ACC112 (cell line): ENCODE data around the gene C18orf63.

Experiments used
- H2AFZ ChIP-seq: fragments of 200-600 bp; sonication (generic); one replicate; pipeline ENCODE4 v1.6.0; 2017; ENCODE audit warnings: antibody characterized with exemption, low read length; ENCODE audit not compliant: unreplicated experiment
- H3K27ac ChIP-seq: fragments of 200-600 bp; sonication (generic); 2 replicates; pipeline ENCODE4 v1.5.1; 2014; ENCODE audit warnings: low read depth, mild to moderate bottlenecking, antibody characterized with exemption, low read length, moderate library complexity
- H3K27me3 ChIP-seq: fragments of 200-600 bp; sonication (generic); 2 replicates; pipeline ENCODE4 v1.6.1; 2014; ENCODE audit warnings: mild to moderate bottlenecking, antibody characterized with exemption, low read length, moderate library complexity, mixed read lengths; ENCODE audit not compliant: insufficient read depth
- H3K36me3 ChIP-seq: fragments of 200-600 bp; sonication (generic); 2 replicates; pipeline ENCODE4 v1.6.1; 2016; ENCODE audit warnings: mild to moderate bottlenecking, antibody characterized with exemption, low read length, moderate library complexity, mixed read lengths; ENCODE audit not compliant: insufficient read depth
- H3K4me1 ChIP-seq: fragments of 200-600 bp; sonication (generic); one replicate; pipeline ENCODE4 v1.6.1; 2016; ENCODE audit warnings: low read length, mixed read lengths; ENCODE audit not compliant: insufficient read depth, unreplicated experiment, control insufficient read depth
- H3K4me3 ChIP-seq: fragments of 200-600 bp; sonication (generic); 2 replicates; pipeline ENCODE4 v1.5.1; 2014; ENCODE audit warnings: mild to moderate bottlenecking, low read depth, low read length
- H3K79me2 ChIP-seq: fragments of 200-600 bp; sonication (generic); one replicate; pipeline ENCODE4 v1.6.0; 2016; ENCODE audit warnings: low read length; ENCODE audit not compliant: control insufficient read depth, unreplicated experiment, insufficient read depth

Gene C18orf63

DNA sequence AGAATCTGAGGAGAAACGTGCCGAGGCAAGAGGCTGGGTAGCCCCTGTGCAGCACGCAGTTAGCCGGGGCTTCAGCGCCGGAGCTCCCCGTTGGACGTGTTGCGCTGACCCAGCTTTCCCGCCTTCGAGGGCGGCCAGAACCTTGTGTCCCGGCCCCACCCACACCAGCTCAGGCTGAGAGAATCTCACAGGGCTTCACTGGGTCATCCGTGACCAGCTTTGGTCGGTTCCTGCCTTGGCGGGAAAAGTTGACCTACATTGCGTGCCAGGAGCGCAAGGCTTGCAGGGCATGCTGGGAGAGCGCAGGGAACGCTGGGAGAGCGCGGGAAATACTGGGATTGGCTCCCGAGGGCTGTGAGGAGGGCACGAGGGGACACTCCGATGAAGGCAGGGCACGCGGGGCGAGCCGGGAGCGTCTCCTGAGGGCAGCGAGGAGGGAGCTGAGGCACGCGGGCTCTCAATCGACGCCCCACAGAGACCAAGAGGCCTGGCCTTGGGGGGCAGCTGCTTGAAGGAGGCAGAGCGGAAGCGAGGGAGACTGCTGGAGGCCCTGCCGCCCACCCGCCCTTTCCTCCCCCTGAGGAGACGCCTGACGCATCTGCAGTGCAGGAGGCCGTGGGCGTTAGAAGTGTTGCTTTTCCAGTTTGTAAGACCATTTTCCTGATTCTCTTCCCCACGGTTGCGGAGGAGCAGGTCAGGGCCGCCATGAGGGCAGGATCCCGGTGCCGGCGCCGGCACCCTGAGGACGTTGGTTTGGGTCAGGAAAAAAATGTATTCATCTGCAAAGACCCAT is at the start of gene C18orf63:
Gene C18orf63, plus strand, starts transcription at position 376 of the 793 bp plus-strand sequence. CDS start 2,027 bp downstream, outside the sequence.
- Histone ChIP-seq H3K79me2 (no peaks in the 10 kb centered on the region), H3K27me3 (no peaks in the 10 kb centered on the region), H3K27ac (no peak within 1 kb of the TSS), H3K36me3 (no peaks in the 10 kb centered on the region), H3K4me1 (peaks cover 18% of the 10 kb centered on the region), H3K4me3 (0 out of 2 replicates have a peak within 1 kb of the TSS, but pooled peaks have one; percentile 3), H2AFZ (no peak within 1 kb of the TSS)

GRCh38 chr18:74266161-74266560 is 49.5 kb upstream of the C18orf63 start:
- H3K4me1 ChIP-seq, result no peaks in the 10 kb centered on the region
- H2AFZ ChIP-seq, result no peak overlapping the region
- peaks cover 6% of the 10 kb centered on the region for H3K36me3 ChIP-seq
- H3K27ac ChIP-seq, result no peak overlapping the region
- no peak overlapping the region for H3K4me3 ChIP-seq
- H3K27me3 ChIP-seq, result no peaks in the 10 kb centered on the region
- H3K79me2 ChIP-seq, result no peaks in the 10 kb centered on the region

GRCh38 chr18:74268175-74268574 is 47.5 kb upstream of the C18orf63 start:
- no peaks in the 10 kb centered on the region for H3K27me3 ChIP-seq
- H3K79me2 ChIP-seq, result peaks cover 2% of the 10 kb centered on the region
- no peak overlapping the region for H2AFZ ChIP-seq
- no peaks in the 10 kb centered on the region for H3K36me3 ChIP-seq
- H3K27ac ChIP-seq, result no peak overlapping the region
- no peak overlapping the region for H3K4me3 ChIP-seq
- H3K4me1 ChIP-seq, result no peaks in the 10 kb centered on the region

- Histone ChIP-seq H3K79me2 (peaks cover 5% of the 10 kb centered on the region), H3K4me3 (no peak overlapping the region), H3K27me3 (no peaks in the 10 kb centered on the region), H3K36me3 (no peaks in the 10 kb centered on the region), H3K27ac (no peak overlapping the region), H3K4me1 (no peaks in the 10 kb centered on the region), H2AFZ (no peak overlapping the region)
These were observed 46.6 kb upstream of the C18orf63 start for GRCh38 chr18:74268933-74269620.

- H2AFZ ChIP-seq, result no peak overlapping the region
- no peak overlapping the region for H3K27ac ChIP-seq
- peaks cover 5% of the 10 kb centered on the region for H3K79me2 ChIP-seq
- H3K27me3 ChIP-seq, result no peaks in the 10 kb centered on the region
- no peaks in the 10 kb centered on the region for H3K4me1 ChIP-seq
- H3K36me3 ChIP-seq, result no peaks in the 10 kb centered on the region
- no peak overlapping the region for H3K4me3 ChIP-seq
These were observed 44.0 kb upstream of the C18orf63 start for GRCh38 chr18:74271635-74272034.

- Histone ChIP-seq H3K79me2 (peaks cover 5% of the 10 kb centered on the region), H3K27me3 (no peaks in the 10 kb centered on the region), H2AFZ (no peak overlapping the region), H3K36me3 (no peaks in the 10 kb centered on the region), H3K27ac (no peak overlapping the region), H3K4me3 (no peak overlapping the region), H3K4me1 (no peaks in the 10 kb centered on the region)
These were observed 42.2 kb upstream of the C18orf63 start for GRCh38 chr18:74273394-74273793.

DNA sequence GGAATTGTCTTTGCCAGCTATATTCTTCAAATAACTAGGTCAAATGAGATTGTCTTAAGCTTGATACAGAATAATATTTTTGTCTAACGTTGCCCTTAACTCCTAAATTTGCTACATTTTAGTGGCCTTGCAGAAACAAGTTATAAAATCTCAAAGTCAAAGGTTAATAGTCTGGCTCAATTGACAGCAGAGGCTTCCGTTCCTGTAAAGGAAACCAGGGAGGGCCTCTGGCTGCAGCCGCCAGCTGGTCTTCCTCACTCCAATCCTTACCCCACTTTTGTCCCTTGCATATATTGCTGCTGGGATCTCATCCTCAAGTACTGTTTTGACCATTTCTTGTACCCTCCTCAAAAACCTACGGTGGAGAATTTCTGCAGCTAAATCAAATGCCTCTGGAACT is 40.9 kb upstream of the C18orf63 start:
- Histone ChIP-seq H2AFZ (no peak overlapping the region), H3K4me3 (no peak overlapping the region), H3K27ac (no peak overlapping the region), H3K27me3 (no peaks in the 10 kb centered on the region), H3K79me2 (peaks cover 9% of the 10 kb centered on the region), H3K36me3 (no peaks in the 10 kb centered on the region), H3K4me1 (no peaks in the 10 kb centered on the region)

- H3K36me3 ChIP-seq, result no peaks in the 10 kb centered on the region
- H3K4me3 ChIP-seq, result no peak overlapping the region
- no peak overlapping the region for H2AFZ ChIP-seq
- no peaks in the 10 kb centered on the region for H3K4me1 ChIP-seq
- peaks cover 9% of the 10 kb centered on the region for H3K79me2 ChIP-seq
- no peak overlapping the region for H3K27ac ChIP-seq
- H3K27me3 ChIP-seq, result no peaks in the 10 kb centered on the region
These were observed 39.9 kb upstream of the C18orf63 start for GRCh38 chr18:74275736-74276135.

GRCh38 chr18:74276609-74277008 is 39.0 kb upstream of the C18orf63 start:
- Histone ChIP-seq H2AFZ (no peak overlapping the region), H3K27me3 (no peaks in the 10 kb centered on the region), H3K4me1 (no peaks in the 10 kb centered on the region), H3K27ac (no peak overlapping the region), H3K36me3 (no peaks in the 10 kb centered on the region), H3K79me2 (peaks cover 12% of the 10 kb centered on the region), H3K4me3 (no peak overlapping the region)

DNA sequence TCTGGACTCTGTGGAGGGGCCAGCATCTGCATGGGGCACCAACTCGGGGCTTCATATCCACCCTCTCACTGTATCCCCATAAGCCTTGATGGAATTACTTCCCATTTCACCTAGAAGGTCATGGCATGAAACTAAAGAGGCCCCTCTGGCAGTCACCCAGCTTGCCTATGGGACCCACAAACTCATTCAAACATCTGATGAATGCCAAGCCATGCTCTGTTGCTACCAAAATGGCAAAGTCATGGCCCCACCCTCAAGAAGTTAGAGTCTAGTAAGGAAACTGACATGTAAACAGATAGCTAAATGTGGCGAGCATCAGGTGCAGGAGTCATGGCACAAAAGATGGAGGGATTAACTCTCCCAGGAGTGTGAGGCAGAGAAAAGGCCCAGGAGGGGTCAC is 38.3 kb upstream of the C18orf63 start:
- Histone ChIP-seq H2AFZ (no peak overlapping the region), H3K4me1 (peaks cover 7% of the 10 kb centered on the region), H3K4me3 (no peak overlapping the region), H3K79me2 (peaks cover 12% of the 10 kb centered on the region), H3K27me3 (no peaks in the 10 kb centered on the region), H3K27ac (no peak overlapping the region), H3K36me3 (no peaks in the 10 kb centered on the region)

- peaks cover 15% of the 10 kb centered on the region for H3K79me2 ChIP-seq
- H2AFZ ChIP-seq, result no peak overlapping the region
- H3K4me3 ChIP-seq, result no peak overlapping the region
- peaks cover 13% of the 10 kb centered on the region for H3K4me1 ChIP-seq
- no peak overlapping the region for H3K27ac ChIP-seq
- no peaks in the 10 kb centered on the region for H3K36me3 ChIP-seq
- H3K27me3 ChIP-seq, result no peaks in the 10 kb centered on the region
These were observed 37.6 kb upstream of the C18orf63 start for GRCh38 chr18:74278058-74278457.
